ENCODE results near the gene DYNLT1.
A peak's percentile ranks its signal among the peaks of the same experiment; 100 is the strongest.

DNA sequence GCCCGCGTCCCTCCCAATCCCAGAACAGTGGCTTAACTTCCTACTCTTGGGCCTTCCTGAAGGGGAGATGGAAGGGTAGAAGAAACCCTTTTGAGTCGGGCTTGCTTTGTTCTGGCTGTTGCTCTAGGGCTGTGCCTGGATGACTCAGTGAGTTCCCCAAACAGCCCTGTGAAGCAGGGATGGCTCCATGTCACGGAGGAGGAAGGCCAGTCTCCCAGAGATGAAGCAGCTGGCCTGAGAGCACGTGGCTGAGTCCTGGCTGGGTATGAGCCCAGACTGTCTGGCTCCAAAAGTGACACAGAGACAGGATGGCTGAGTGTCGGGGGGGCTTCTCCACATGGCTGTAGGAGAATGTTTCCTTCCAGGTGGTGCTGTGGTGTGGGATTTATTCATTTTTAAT, 10.0 kb upstream of the DYNLT1 start:
- TF ChIP-seq CTCF (IDR thresholded peaks at IDR 0.05) = no peak
- TF ChIP-seq EP300 (IDR thresholded peaks at IDR 0.05; ENCODE audit: low read depth) = no peak
- TF ChIP-seq POLR2A (IDR thresholded peaks at IDR 0.05) = no peak
- TF ChIP-seq POLR2AphosphoS5 (IDR thresholded peaks at IDR 0.05) = peak; percentile 76 to 92 (median 81)
